Amniotic epithelial cell (primary cell): ENCODE data around the gene PGS1.

ENCODE experiments used
- DNase-seq: peaks from one replicate; pipeline ENCODE4 v3.0.0-alpha.2; 2010; ENCODE audit warnings: low read depth

PGS1 gene

GRCh38 chr17:78387977-78388941 is 9.8 kb downstream of the PGS1 start:
- DNase-seq: no peak

- DNase-seq: peak; percentile 98
Observed at GRCh38 chr17:78390241-78391050, 12.0 kb downstream of the PGS1 start.

- DNase-seq: no peak
Observed at GRCh38 chr17:78391051-78391431, 12.6 kb downstream of the PGS1 start.

GRCh38 chr17:78391843-78392242 is 13.4 kb downstream of the PGS1 start:
- peak; percentile 87 for DNase-seq

GRCh38 chr17:78392295-78392694 is 13.8 kb downstream of the PGS1 start:
- DNase-seq: no peak

- DNase-seq: no peak
Observed at GRCh38 chr17:78393575-78393974, 15.1 kb downstream of the PGS1 start.

GRCh38 chr17:78394209-78394608 is 15.8 kb downstream of the PGS1 start:
- DNase-seq: no peak

- DNase-seq: no peak
Observed at GRCh38 chr17:78395155-78395554, 16.7 kb downstream of the PGS1 start.

GRCh38 chr17:78396441-78397337 is 18.2 kb downstream of the PGS1 start:
- DNase-seq: no peak

GRCh38 chr17:78397681-78398101 is 19.2 kb downstream of the PGS1 start:
- peak; percentile 78 for DNase-seq

GRCh38 chr17:78398390-78398789 is 19.9 kb downstream of the PGS1 start:
- DNase-seq: no peak

- DNase-seq: no peak
Observed at GRCh38 chr17:78399028-78399692, 20.7 kb downstream of the PGS1 start.

GRCh38 chr17:78399693-78400144 is 21.3 kb downstream of the PGS1 start:
- DNase-seq: no peak

GRCh38 chr17:78400581-78401240 is 22.3 kb downstream of the PGS1 start:
- DNase-seq: no peak

- DNase-seq: peak; percentile 95
Observed at GRCh38 chr17:78401246-78401645, 22.8 kb downstream of the PGS1 start.

- DNase-seq: no peak
Observed at GRCh38 chr17:78401891-78402290, 23.4 kb downstream of the PGS1 start.

- DNase-seq: no peak
Observed at GRCh38 chr17:78403822-78404221, 25.4 kb downstream of the PGS1 start.

- DNase-seq: no peak
Observed at GRCh38 chr17:78406396-78406795, 27.9 kb downstream of the PGS1 start.

- DNase-seq: no peak
Observed at GRCh38 chr17:78406920-78407319, 28.5 kb downstream of the PGS1 start.

GRCh38 chr17:78407387-78408000 is 29.0 kb downstream of the PGS1 start:
- no peak for DNase-seq
